CMK (cell line): Measurements from ENCODE around the gene ZNF302.
"Not testable (repeated sequence)": the region's sequence is repeated elsewhere in the genome, so short reads cannot be mapped to it uniquely, and the experiment has no call there.

Source experiments
- DNase-seq: peaks from one replicate; pipeline ENCODE4 v3.0.0-alpha.2; 2010; ENCODE audit warnings: low read depth

Gene ZNF302

DNA sequence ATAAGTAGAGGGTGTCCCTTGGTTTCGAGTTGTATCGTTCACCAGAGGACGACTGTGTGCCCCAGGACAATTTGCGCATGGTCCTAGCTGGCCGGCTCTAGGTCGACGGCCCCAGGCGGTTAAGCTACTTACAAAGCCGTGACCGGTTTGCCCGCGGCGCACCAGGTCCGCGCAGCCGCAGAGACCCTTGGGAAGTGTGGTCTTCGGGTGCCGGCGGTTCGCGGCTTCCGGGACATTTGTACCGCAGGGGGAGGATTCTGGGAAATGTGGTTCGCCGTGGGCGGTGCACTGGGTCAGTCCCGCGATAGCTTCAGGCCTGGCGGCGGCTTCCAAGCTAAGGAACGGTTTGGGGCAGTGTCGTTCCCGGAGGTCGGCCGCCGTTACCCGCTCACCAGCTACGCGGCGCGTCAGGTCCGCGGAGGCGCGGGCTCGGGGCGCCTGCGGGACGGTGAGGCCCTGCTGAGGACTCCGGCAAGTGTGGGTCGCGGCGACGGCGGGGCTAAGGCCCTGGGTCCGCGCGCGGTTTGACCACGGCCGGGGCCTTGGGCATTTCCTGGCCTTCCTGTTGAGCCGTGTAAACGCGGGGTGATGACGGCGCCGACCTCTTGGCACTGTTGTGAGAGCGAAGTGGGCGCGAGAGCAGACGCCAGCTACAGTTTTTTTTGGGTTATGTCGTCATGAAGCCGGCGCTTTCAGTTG lies at the start of gene ZNF302:
Gene ZNF302, plus strand, starts transcription at position 293 of the 699 bp plus-strand sequence. CDS start 1,127 bp downstream, outside the sequence.
- DNase-seq: peak; percentile 90

DNA sequence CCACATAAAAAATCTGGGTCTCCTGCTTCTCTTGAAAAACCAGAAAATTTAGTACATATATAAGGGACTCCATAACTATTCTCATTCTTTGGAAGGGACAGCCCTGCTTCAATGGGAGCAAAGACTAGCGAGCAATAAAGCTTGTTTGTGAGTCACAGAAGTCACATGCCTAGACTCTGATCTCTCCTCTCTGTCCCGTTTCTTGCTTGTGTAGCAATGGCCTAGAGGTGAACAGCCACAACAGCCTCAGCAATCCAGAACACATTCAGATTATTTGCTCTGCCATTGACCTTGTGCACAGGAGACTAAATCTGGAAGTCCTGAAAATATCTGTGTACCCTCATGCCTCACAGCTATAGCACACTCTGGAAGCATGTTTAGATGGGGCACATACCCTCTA lies 43.7 kb upstream of the ZNF302 start:
- DNase-seq: no peak

GRCh38 chr19:34639491-34640085 lies 37.9 kb upstream of the ZNF302 start:
- peak; percentile 73 for DNase-seq

DNA sequence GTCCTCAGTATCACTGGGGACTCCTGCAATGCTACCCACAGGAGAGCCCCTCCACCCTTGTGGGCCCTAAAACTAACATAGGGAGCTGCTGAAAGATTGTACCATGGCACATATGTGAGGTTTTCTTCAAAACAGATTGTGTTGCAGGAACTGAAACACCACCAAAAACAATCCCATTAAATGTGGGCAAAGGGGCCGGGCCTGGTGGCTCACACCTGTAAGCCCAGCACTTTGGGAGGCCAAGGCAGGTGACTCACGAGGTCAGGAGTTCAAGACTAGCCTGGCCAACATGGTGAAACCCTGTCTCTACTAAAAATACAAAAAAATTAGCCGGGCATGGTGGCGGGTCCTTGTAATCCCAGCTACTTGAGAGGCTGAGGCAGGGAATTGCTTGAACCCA lies 35.2 kb upstream of the ZNF302 start:
- no peak for DNase-seq

DNA sequence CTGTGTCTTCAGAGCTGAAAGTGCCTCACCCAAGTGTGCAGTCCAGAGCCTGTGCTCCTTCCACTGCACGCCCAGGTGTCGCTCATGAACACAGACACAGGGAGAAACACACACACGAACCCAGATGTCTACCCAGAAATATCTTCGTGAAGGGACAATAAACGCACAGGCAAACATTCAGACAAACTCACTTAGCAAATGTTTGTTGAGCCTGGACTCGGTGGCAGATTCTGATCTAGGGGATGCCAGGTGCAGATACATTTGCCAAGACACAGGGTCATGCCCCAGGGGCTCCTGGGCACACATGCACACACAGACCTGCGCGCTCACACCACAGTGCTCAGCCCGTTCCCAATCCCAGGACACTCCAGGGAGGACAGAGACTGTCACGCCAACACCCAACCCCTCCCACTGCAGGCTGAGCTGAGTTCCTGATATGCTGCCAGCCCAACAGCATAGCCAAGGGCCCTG lies 32.5 kb upstream of the ZNF302 start:
- no peak for DNase-seq

DNA sequence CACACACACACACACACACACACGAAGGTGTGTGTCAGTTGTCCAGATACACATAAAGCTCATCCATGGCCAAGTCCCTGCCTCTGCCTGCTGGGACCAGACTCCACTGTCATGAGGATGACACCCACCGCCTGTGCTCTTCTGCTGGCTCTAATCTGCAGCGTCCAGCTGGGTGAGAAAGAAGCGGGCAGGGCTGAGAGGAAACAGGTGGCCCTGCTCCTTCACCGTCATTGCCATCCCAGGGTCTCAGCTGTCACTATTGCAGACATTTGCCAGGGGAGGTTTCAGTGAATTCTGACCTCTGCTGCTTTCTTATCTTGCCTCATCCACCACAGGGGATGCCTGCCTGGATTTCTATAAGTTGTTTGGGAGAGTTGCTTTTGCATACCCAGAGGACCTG lies 31.9 kb upstream of the ZNF302 start:
- no peak for DNase-seq

DNA sequence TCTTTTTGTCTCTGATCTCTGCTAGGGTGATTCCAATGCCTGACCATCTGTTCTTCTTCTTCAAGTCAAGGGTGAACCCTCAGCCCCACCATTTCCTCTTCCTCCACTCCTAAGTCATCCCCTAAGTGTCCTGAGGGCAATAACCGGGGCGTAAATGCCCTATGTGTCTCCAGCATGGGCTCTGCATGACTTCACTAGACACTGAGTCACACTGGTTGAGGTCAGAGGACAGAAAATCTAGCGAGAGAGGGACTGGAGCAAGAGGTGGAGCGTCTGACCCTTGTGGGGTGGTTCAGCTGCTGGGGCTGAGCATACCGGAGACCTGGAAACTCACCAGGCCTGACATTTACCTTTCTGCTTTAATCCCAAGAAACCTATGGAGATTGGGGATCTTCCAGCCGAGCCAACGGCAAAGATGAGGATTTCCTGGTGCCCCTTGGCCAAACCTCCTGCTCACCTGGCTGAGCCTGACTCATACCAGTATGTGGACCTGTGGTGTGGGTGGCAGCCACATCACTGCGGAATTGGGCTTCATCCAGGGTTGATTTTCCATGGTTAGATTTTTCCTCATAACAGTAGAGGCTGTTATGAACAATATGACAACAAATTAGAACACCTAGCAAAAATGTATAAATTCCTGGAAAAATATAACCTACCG lies 27.5 kb upstream of the ZNF302 start:
- no peak for DNase-seq

- no peak for DNase-seq
Observed at GRCh38 chr19:34651747-34652146, 25.7 kb upstream of the ZNF302 start.

GRCh38 chr19:34654796-34655195 lies 22.7 kb upstream of the ZNF302 start:
- no peak for DNase-seq

DNA sequence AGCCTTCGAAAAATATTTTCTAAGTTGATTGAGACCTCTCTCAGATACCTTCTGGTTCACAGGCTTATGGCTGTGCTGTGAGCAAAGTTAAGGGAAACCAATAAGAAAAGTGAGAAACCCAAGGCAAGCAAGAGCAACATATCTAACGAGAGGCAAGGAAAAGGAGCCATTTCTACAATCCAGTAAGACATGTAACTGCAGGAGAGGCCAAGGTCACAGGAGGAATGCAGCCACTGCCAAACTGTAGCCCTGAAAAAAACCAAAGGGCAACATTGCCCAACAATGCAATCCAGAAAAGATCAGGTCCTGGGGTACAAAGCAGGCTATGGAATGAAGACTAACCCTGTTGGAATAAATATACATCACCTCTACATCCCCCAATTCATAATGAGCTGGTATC lies 21.8 kb upstream of the ZNF302 start:
- no peak for DNase-seq

DNA sequence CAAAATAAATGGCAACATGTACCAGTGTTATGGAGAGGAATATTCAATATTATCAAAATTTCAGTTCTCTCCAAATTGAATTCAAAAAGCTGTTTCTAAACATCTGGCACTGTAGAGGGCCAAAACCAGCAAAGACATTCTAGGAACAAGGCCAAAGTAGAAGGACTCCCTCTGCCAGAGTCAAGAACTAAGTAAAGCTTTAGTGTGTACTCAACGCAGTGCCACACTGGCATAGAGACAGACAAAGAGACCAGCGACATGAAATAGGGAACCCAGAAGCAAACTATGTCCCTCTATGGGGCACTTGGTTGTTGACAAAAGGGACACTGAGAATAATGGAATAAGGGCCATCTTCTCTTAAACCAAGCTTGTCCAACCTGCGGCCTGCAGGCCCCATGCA lies 16.1 kb upstream of the ZNF302 start:
- DNase-seq: no peak

DNA sequence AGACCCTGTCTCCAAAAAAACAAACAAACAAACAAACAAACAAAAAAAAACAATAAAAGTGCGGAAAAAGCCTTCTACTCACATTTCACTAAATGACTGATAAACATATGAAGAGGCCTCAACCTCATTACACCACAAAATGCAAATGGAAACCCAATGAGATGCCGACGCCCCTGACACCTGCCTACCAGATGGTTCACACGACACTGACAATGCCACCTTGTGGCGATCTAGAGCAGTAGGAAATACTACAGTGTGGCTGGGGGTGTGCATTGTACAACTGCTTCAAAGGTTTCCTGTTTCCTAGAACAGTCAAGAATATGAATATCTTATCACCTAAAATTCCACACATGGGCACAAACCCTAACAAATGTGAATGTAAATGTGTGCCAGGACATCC lies 14.6 kb upstream of the ZNF302 start:
- DNase-seq: no peak

DNA sequence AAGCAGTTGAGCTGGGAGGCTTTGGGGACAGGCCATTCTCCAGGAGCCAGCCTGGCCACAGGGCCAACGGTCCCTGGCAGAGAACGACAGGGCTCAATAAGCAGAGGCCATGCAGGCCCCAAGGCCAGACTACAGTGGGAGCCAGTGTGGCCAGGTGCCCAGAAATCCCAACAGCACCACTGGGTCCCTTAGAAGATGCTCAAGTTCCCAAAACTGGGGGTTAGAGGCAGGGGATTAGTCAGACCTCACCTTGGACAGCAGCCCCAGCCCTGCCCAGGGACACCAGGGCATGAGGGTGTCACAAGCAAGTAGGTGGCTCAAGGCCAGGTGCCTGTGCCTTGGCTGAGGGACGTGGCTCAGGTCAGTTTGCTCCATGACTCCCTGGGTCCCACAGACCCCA lies 13.3 kb upstream of the ZNF302 start:
- DNase-seq: no peak

DNA sequence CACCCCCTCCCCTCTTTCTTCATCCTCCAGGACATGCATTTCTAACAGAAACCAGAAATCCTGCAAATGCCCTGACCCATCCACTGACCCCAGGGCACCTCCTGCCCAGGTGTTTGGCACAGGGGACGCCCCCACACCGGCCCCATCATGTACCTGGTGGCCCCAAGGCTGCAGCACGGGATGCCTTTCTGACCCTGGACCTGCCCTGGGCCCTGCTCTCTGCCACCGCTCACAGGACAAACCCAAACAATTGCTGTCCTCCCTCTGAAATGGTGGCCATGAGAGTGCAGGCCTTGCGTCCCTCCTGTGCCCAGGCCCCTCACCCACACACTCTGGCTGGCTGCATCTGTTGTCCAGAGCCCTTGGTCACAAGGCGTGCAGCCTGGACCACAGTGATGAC lies 12.6 kb upstream of the ZNF302 start:
- DNase-seq: no peak

DNA sequence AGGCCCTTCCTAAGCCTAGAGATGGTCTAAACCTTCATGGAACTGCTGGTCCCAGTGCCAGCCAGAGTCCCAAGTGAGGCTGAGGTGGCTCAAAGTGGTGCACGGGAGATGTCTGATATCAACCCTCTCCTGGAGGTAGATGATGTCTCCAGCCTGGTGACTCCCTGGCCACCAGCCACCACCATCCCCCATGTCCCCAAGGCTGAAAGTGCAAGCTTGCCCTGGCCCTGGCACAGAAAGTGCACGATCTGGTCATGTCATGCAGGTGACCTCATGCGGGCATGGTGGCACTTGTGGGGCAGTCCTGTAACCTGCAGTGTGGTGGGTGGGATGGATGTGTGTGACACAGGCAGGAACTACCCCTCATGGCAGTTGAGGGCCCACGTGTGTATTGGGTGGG lies 12.2 kb upstream of the ZNF302 start:
- DNase-seq: not testable (repeated sequence)

DNA sequence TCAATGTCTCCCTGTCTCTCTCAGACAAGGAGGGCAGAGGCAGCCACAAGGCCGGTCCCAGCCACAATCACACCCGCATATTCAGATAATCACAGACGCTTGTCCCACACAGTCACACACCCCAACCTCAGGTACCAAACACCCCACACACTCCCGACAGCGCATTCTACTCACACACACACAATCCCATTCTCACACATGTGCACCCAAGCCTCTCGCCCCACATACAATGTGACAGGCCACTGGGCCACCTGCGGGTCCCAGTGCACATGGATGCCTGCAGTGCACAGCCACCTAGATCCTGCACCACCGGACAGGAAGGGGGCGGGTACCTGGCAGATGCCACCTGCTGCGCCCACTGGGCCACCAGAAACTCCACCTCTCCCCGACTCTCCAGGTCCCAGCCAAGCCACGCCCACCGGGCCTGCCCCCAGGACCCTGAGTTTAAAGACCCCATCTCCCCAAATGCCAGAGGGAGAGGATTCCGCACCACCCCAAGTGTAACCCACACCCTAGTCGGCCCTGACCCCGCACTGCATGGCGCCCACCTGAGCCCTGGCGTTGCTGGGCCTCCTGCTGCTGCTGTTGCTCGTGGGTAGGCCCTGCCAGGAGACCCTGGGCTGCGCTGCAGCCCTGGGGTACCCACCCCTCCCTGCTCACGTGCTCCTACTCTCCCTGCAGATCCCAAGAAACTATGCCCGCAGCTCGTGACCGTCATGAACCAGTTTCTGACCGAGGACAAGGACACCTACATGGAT lies 11.1 kb upstream of the ZNF302 start:
- no peak for DNase-seq

DNA sequence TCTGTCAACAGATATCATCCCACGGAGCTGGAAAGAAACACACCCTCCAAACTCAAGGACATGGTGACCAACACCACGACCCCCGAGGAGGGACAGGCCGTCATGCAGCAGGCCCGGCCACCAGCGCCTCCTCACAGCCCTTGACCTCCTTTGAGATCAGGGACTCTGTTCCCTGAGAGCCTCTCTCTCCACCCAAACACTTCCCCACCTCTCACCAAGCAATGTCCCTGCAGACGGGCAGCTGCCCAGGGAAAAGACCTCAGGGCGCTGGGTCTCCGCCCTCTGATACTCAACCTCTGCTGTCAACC lies 10.6 kb upstream of the ZNF302 start:
- no peak for DNase-seq

- no peak for DNase-seq
Observed at GRCh38 chr19:34667349-34668076, 10.0 kb upstream of the ZNF302 start.

DNA sequence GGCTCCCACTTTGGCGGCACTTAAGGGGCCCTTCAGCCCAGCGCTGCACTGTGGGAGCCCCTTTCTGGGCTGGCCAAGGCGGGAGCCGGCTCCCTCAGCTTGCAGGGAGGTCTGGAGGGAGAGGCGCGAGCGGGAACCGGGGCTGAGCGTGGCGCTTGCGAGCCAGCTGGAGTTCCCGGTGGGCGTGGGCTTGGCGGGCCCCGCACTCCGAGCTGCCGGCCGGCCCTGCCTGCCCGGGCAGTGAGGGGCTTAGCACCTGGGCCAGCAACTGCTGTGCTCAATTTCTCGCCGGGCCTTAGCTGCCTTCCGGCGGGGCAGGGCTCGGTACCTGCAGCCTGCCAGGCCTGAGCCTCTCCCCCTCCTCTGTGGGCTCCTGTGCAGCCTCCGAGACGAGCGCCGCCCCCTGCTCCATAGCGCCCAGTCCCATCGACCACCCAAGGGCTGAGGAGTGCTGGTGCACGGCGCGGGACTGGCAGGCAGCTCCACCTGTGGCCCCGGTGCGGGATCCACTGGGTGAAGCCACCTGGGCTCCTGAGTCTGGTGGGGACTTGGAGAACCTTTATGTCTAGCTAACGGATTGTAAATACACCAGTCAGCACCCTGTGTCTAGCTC lies 9.3 kb upstream of the ZNF302 start:
- DNase-seq: not testable (repeated sequence)

DNA sequence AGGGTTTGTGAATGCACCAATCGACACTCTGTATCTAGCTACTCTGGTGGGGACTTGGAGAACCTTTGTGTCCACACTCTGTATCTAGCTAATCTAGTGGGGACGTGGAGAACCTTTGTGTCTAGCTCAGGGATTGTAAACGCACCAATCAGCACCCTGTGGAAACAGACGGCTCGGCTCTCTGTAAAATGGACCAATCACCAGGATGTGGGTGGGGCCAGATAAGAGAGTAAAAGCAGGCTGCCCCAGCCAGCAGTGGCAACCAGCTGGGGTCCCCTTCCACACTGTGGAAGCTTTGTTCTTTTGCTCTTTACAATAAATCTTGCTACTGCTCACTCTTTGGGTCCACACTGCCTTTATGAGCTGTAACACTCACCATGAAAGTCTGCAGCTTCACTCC lies 8.8 kb upstream of the ZNF302 start:
- not testable (repeated sequence) for DNase-seq

DNA sequence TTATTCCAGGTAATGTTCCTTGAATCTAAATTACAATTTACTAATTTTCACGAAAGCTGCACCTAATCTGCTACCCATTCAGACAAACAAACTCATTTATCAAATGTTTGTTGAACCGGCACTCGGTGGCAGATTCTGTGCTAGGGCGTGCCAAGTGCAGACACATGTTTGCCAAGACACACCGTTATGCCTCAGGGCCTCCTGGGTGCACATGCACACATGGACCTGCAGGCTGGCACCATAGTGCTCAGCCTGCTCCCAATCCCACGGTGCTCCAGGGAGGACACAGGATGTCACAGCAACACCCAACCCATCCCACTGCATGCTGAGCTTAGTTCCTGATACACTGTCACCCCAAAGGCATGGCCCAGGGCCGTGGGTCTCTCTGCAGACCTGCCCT lies 8.2 kb upstream of the ZNF302 start:
- no peak for DNase-seq

DNA sequence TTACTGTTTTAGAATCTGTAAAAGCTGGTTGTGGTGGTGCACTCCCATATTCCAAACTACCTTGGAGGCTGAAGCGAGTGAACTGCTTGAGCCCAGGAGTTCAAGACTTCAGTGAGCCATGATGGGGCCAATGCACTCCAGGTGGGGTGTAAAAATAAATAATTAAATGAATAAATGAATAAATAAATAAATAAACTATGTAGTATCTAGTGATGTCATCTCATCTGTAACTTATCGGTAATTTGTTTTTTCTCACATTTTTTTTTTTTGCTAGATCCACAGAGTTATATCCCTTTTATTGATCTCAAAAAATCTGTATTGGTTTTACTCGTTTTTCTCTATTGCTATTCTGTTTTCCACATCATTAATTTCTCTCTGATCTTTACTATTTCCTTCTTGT lies 5.5 kb upstream of the ZNF302 start:
- DNase-seq: no peak
